COR-L47 (cell line): ENCODE measurements around the gene ALDOB.
"Not testable (repeated sequence)": the region's sequence is repeated elsewhere in the genome, so short reads cannot be mapped to it uniquely, and the experiment has no call there.

Experiments used
- DNase-seq: peaks from one replicate; lab custom pipeline; 2025; lab: John Stamatoyannopoulos, UW

The ALDOB gene

GRCh38 chr9:101421653-101422065, 13.9 kb downstream of the ALDOB start:
- DNase-seq, result no peak

- no peak for DNase-seq
Measured at GRCh38 chr9:101419863-101420262, 15.7 kb downstream of the ALDOB start.

- DNase-seq, result no peak
Measured at GRCh38 chr9:101418518-101419430, 16.8 kb downstream of the ALDOB start.

- DNase-seq, result no peak
Measured at GRCh38 chr9:101417977-101418376, 17.6 kb downstream of the ALDOB start.

- DNase-seq, result no peak
Measured at GRCh38 chr9:101417389-101417788, 18.2 kb downstream of the ALDOB start.

GRCh38 chr9:101415578-101415977, 20.0 kb downstream of the ALDOB start:
- no peak for DNase-seq

- no peak for DNase-seq
Measured at GRCh38 chr9:101414839-101415238, 20.7 kb downstream of the ALDOB start.

GRCh38 chr9:101409079-101409477, 26.5 kb downstream of the ALDOB start:
- no peak for DNase-seq

GRCh38 chr9:101408374-101409078, 27.0 kb downstream of the ALDOB start:
- no peak for DNase-seq

- no peak for DNase-seq
Measured at GRCh38 chr9:101403516-101404285, 31.9 kb downstream of the ALDOB start.

- DNase-seq, result peak; percentile 19
Measured at GRCh38 chr9:101400120-101400519, 35.5 kb downstream of the ALDOB start.

GRCh38 chr9:101399643-101399970, 36.0 kb downstream of the ALDOB start:
- DNase-seq, result no peak

GRCh38 chr9:101398930-101399642, 36.5 kb downstream of the ALDOB start:
- no peak for DNase-seq

- peak; percentile 97 for DNase-seq
Measured at GRCh38 chr9:101398068-101398929, 37.3 kb downstream of the ALDOB start, which contains the start of the genes MRPL50 and ZNF189. MRPL50 (minus strand) TSS chr9:101398618; CDS start chr9:101398592, 26 bp downstream. ZNF189 (plus strand) TSS chr9:101398851; CDS start chr9:101399157, 306 bp downstream.

GRCh38 chr9:101397746-101398067, 37.9 kb downstream of the ALDOB start:
- DNase-seq, result no peak

- DNase-seq, result no peak
Measured at GRCh38 chr9:101394687-101395086, 40.9 kb downstream of the ALDOB start.

GRCh38 chr9:101393135-101393534, 42.4 kb downstream of the ALDOB start:
- DNase-seq, result no peak

- peak; percentile 51 for DNase-seq
Measured at GRCh38 chr9:101388507-101388993, 47.0 kb downstream of the ALDOB start.

- peak; percentile 79 for DNase-seq
Measured at GRCh38 chr9:101387871-101388506, 47.6 kb downstream of the ALDOB start.

GRCh38 chr9:101384873-101385536, 50.6 kb downstream of the ALDOB start, which contains the start of gene BAAT:
BAAT (minus strand) TSS chr9:101385006; CDS start chr9:101371404, 13,602 bp downstream.
- DNase-seq, result not testable (repeated sequence)
